Ovary (tissue), 9 donors: Measurements from ENCODE around the gene ASXL2. TPM values are rescaled to one million over a fixed set of nuclear protein-coding genes. Genes with fewer than 3 reads are reported as not detected.

Experiments
- DNase-seq, 5 donors: peaks; one replicate each; pipeline ENCODE4 v3.0.0-alpha.2; 2019 to 2020
- H3K27ac ChIP-seq, 2 donors: fragments of 200-600 bp; one replicate each; pipeline versions ENCODE4 v1.5.1 to v1.8.0; 2019 to 2022
- H3K27me3 ChIP-seq: fragments of 200-600 bp; one replicate; pipeline ENCODE4 v1.8.0; 2022
- H3K36me3 ChIP-seq: fragments of 200-600 bp; sonication (generic); one replicate; pipeline ENCODE4 v1.5.1; 2019
- H3K4me1 ChIP-seq: one replicate; pipeline ENCODE4 v1.8.1; 2013; ENCODE audit warnings: mild to moderate bottlenecking, moderate library complexity; ENCODE audit not compliant: insufficient read depth
- H3K4me3 ChIP-seq: fragments of 200-600 bp; sonication (generic); one replicate; pipeline ENCODE4 v1.5.1; 2017
- H3K9me3 ChIP-seq, 2 donors: fragments of 200-600 bp in 1 of 2; sonication (generic) in 1 of 2; one replicate each; pipeline versions ENCODE4 v1.5.1 to v1.8.1; 2013 to 2019; ENCODE audit warnings: mild to moderate bottlenecking in 1 of 2, moderate library complexity in 1 of 2
- CTCF ChIP-seq, 3 donors: fragments of 450-650 bp in 2 of 3; fragments of 200-600 bp in 1 of 3; IDR thresholded peaks; one replicate each; pipeline versions ENCODE4 v1.5.1 to v1.8.0; 2016 to 2022; ENCODE audit warnings: antibody characterized with exemption in 3 of 3, mild to moderate bottlenecking in 1 of 3
- EP300 ChIP-seq: sonication (generic); formaldehyde crosslinking; IDR thresholded peaks from one replicate; pipeline ENCODE4 v1.6.1; 2017; ENCODE audit warnings: antibody characterized with exemption
- POLR2A ChIP-seq: fragments of 450-650 bp; IDR thresholded peaks from one replicate; pipeline ENCODE4 v1.6.1; 2017; ENCODE audit warnings: antibody characterized with exemption, mild to moderate bottlenecking, moderate library complexity
- WGBS, 3 donors: extraction: QIAGEN DNeasy Blood & Tissue Kit in 1 of 3; methylation state at CpG; one replicate each; pipeline versions ENCODE4 v1.1.5 to v1.1.7; 2013 to 2017; 5-methylcytosine and 5-hydroxymethylcytosine counted together
- intact Hi-C, 4 donors: fragments of 100-400 bp; cut with DNase I; formaldehyde crosslinking; loops; one replicate each; pipeline versions ENCODE4 v1.11.0 to v1.15.1; 2022 to 2023
- polyA plus RNA-seq, 2 donors: library from polyadenylated mRNA; stranded (reverse); fragments of 200-250 nt in 1 of 2; fragments of 350-450 nt in 1 of 2; fragmentation: Illumina TruSeq in 1 of 2; extraction: RNeasy Lipid Tissue Mini Kit (QIAGEN cat#74804) in 1 of 2; gene quantifications; one replicate each; pipeline ENCODE4 v1.2.3, GENCODE V29; 2013 to 2014
- total RNA-seq, 7 donors: library from RNA; depleted of rRNA in 2 of 7; stranded (reverse); fragments of >200 nt in 2 of 7; fragmentation: NEBNext Ultra II Directional in 3 of 7; extraction: Animal tissue kit (Norgen Biotek cat#: 25700) in 3 of 7; gene quantifications; one replicate each; pipeline versions ENCODE4 v1.1.0 to v1.2.4, GENCODE V29; 2016 to 2023
- donor health status: DM: no; HTN: no; CAD: no; lungs with moderate emphysema.
- donor health status: DM: no; HTN: no; CAD: no.
- donor health status: Bipolar disorder and iron deficiency.
- donor health status: DM: yes; HTN: yes; CAD: no.
- donor health status: DM: no; HTN: no; CAD: no.
- donor health status: DM: yes; HTN: yes; CAD: no.

The ASXL2 gene
- total and polyA plus RNA-seq, 9 donors: 3.0 to 25.0 (median 16.4) TPM

- 94 to 98% (median 95%) methylated on average over 5 of the region's 5 CpGs for WGBS, 3 donors
- intact Hi-C loops: no loop called here
Measured at GRCh38 chr2:25810428-25810827, 67.9 kb downstream of the ASXL2 start.

GRCh38 chr2:25809646-25810045, 68.6 kb downstream of the ASXL2 start:
- H3K9me3 ChIP-seq: no peaks in the 10 kb centered on the region
- TF ChIP-seq CTCF (IDR thresholded peaks at IDR 0.05): no peak
- TF ChIP-seq POLR2A: no peak
- no peak for TF ChIP-seq EP300
- 93 to 94% (median 93%) methylated on average over 3 of the region's 3 CpGs for WGBS, 3 donors
- H3K27me3 ChIP-seq: no peaks in the 10 kb centered on the region
- no peaks in the 10 kb centered on the region for H3K4me1 ChIP-seq
- no peaks in the 10 kb centered on the region for H3K36me3 ChIP-seq
- intact Hi-C loops: no loop called here
- no peak for DNase-seq
- no peak overlapping the region for H3K4me3 ChIP-seq
- no peak overlapping the region for H3K27ac ChIP-seq

More at GRCh38 chr2:25810428-25810827, 67.9 kb downstream of the ASXL2 start:
- no peaks in the 10 kb centered on the region for H3K27me3 ChIP-seq
- no peak for DNase-seq
- no peaks in the 10 kb centered on the region for H3K4me1 ChIP-seq
- H3K27ac ChIP-seq: no peak overlapping the region
- H3K36me3 ChIP-seq: no peaks in the 10 kb centered on the region
- H3K9me3 ChIP-seq: no peaks in the 10 kb centered on the region
- TF ChIP-seq CTCF (IDR thresholded peaks at IDR 0.05): no peak
- TF ChIP-seq POLR2A: no peak
- TF ChIP-seq EP300: no peak
- H3K4me3 ChIP-seq: no peak overlapping the region

- Histone ChIP-seq H3K27me3 (no peaks in the 10 kb centered on the region), H3K4me3 (no peak overlapping the region), H3K36me3 (no peaks in the 10 kb centered on the region), H3K4me1 (no peaks in the 10 kb centered on the region), H3K27ac (no peak overlapping the region), H3K9me3 (no peaks in the 10 kb centered on the region)
- 87 to 94% (median 90%) methylated on average over 2 of the region's 2 CpGs for whole genome bisulfite sequencing, 3 donors
- intact Hi-C loops: no loop called here
- DNase-seq: no peak
- no peak for TF ChIP-seq CTCF (IDR thresholded peaks at IDR 0.05)
- TF ChIP-seq EP300: no peak
- TF ChIP-seq POLR2A: no peak
Measured at GRCh38 chr2:25808006-25808383, 70.3 kb downstream of the ASXL2 start.

GRCh38 chr2:25806941-25807340, 71.3 kb downstream of the ASXL2 start:
- Histone ChIP-seq H3K9me3 (no peaks in the 10 kb centered on the region), H3K27ac (no peak overlapping the region), H3K4me3 (no peak overlapping the region), H3K4me1 (no peaks in the 10 kb centered on the region), H3K36me3 (no peaks in the 10 kb centered on the region), H3K27me3 (no peaks in the 10 kb centered on the region)
- intact Hi-C loops: no loop called here
- WGBS, 3 donors: 81 to 90% (median 90%) methylated on average over 1 of the region's 1 CpG
- TF ChIP-seq CTCF (IDR thresholded peaks at IDR 0.05) (no peak), EP300 (no peak), POLR2A (no peak)
- no peak for DNase-seq

- no peaks in the 10 kb centered on the region for H3K27me3 ChIP-seq
- WGBS, 3 donors: 81 to 84% (median 83%) methylated on average over 2 of the region's 2 CpGs
Measured at GRCh38 chr2:25805987-25806386, 72.3 kb downstream of the ASXL2 start.

More at GRCh38 chr2:25805987-25806386, 72.3 kb downstream of the ASXL2 start:
- Histone ChIP-seq H3K36me3 (no peaks in the 10 kb centered on the region), H3K9me3 (no peaks in the 10 kb centered on the region), H3K27ac (no peak overlapping the region), H3K4me3 (no peak overlapping the region), H3K4me1 (no peaks in the 10 kb centered on the region)
- DNase-seq: no peak
- intact Hi-C loops: no loop called here
- TF ChIP-seq CTCF (IDR thresholded peaks at IDR 0.05) (no peak), EP300 (no peak), POLR2A (no peak)
